Naive thymus-derived CD4-positive, alpha-beta T cell (primary cell): ENCODE measurements around the gene ABCB9. TPM values are rescaled to one million over a fixed set of nuclear protein-coding genes. Genes with fewer than 3 reads are reported as not detected.

Experiments
- ATAC-seq: fragments of 150-1000 bp; cut with Tn5 transposase; 2 replicates; pipeline ENCODE4 v1.10.0; 2021; ENCODE audit warnings: mild to moderate bottlenecking, moderate library complexity
- CTCF ChIA-PET: fragments of 350-600 bp; sonication (Branson Sonifier 250); formaldehyde crosslinking; loops from one replicate; lab custom pipeline; 2021; ENCODE audit warnings: antibody characterized with exemption; lab: Charles Lee
- POLR2A ChIA-PET: fragments of 350-600 bp; sonication (Branson Sonifier 250); formaldehyde crosslinking; loops from one replicate; lab custom pipeline; 2021; ENCODE audit warnings: antibody characterized with exemption, inconsistent platforms; lab: Charles Lee
- DNase-seq, 9 donors: peaks; one replicate each; pipeline versions ENCODE4 v3.0.0 to v3.0.0-alpha.2; 2020 to 2022; ENCODE audit warnings: mixed read lengths in 1 of 9
- H3K27ac ChIP-seq: one replicate; pipeline ENCODE4 v1.7.0; 2013; ENCODE audit warnings: mild to moderate bottlenecking, low read depth, low read length, moderate library complexity
- H3K27me3 ChIP-seq, 2 donors: one replicate each; pipeline ENCODE4 v1.7.0; 2013; ENCODE audit warnings: low read length in 2 of 2, mild to moderate bottlenecking in 2 of 2, moderate library complexity in 2 of 2; ENCODE audit not compliant: control insufficient read depth in 2 of 2, insufficient read depth in 2 of 2
- H3K36me3 ChIP-seq, 3 experiments: 1 replicate in 2 of 3; 2 replicates in 1 of 3; pipeline ENCODE4 v1.7.0; 2013; ENCODE audit warnings: low read length in 3 of 3, mild to moderate bottlenecking in 3 of 3, moderate library complexity in 1 of 3; ENCODE audit not compliant: insufficient read depth in 3 of 3, control insufficient read depth in 2 of 3
- H3K4me1 ChIP-seq, 2 donors: one replicate each; pipeline ENCODE4 v1.7.0; 2013; ENCODE audit warnings: low read length in 2 of 2, mild to moderate bottlenecking in 2 of 2, moderate library complexity in 1 of 2; ENCODE audit not compliant: control insufficient read depth in 2 of 2, insufficient read depth in 2 of 2
- H3K4me3 ChIP-seq: 2 replicates; pipeline ENCODE4 v1.7.0; 2013; ENCODE audit warnings: mild to moderate bottlenecking, low read length
- H3K9me3 ChIP-seq, 3 experiments: 1 replicate in 2 of 3; 2 replicates in 1 of 3; pipeline ENCODE4 v1.7.0; 2013; ENCODE audit warnings: low read length in 3 of 3; ENCODE audit not compliant: control insufficient read depth in 2 of 3
- H3K27ac Mint-ChIP-seq, 9 donors: one replicate each; pipeline ENCODE4 v1.8.0; 2020 to 2022; ENCODE audit warnings: mixed read lengths in 9 of 9, mild to moderate bottlenecking in 8 of 9, moderate library complexity in 5 of 9, inconsistent platforms in 2 of 9
- H3K27me3 Mint-ChIP-seq, 5 donors: one replicate each; pipeline ENCODE4 v1.8.0; 2021 to 2022; ENCODE audit warnings: mixed read lengths in 5 of 5, mild to moderate bottlenecking in 1 of 5
- H3K36me3 Mint-ChIP-seq, 5 donors: one replicate each; pipeline ENCODE4 v1.8.0; 2020 to 2022; ENCODE audit warnings: mixed read lengths in 5 of 5, mild to moderate bottlenecking in 3 of 5, inconsistent platforms in 1 of 5
- H3K4me1 Mint-ChIP-seq, 7 donors: one replicate each; pipeline ENCODE4 v1.8.0; 2020 to 2022; ENCODE audit warnings: mixed read lengths in 7 of 7, mild to moderate bottlenecking in 3 of 7, inconsistent platforms in 1 of 7
- H3K4me3 Mint-ChIP-seq, 10 donors: one replicate each; pipeline ENCODE4 v1.8.0; 2020 to 2022; ENCODE audit warnings: mild to moderate bottlenecking in 10 of 10, mixed read lengths in 10 of 10, moderate library complexity in 6 of 10, inconsistent platforms in 2 of 10
- H3K9me3 Mint-ChIP-seq, 11 donors: one replicate each; pipeline ENCODE4 v1.8.0; 2020 to 2022; ENCODE audit warnings: mixed read lengths in 11 of 11, mild to moderate bottlenecking in 4 of 11, inconsistent platforms in 1 of 11, moderate library complexity in 1 of 11
- intact Hi-C, 2 donors: fragments of 100-400 bp; cut with micrococcal nuclease; formaldehyde crosslinking; loops; one replicate each; pipeline ENCODE4 v1.15.1; 2023
- polyA plus RNA-seq, 2 donors: library from polyadenylated mRNA; unstranded; fragments of 300-500 nt; fragmentation: Illumina TruSeq; gene quantifications; one replicate each; pipeline ENCODE4 v1.2.3, GENCODE V29; 2021
- total RNA-seq, 6 experiments: library from RNA in 5 of 6; stranded (reverse) in 5 of 6; gene quantifications; 1 replicate in 5 of 6; 2 replicates in 1 of 6; pipeline ENCODE4 v1.2.3 and lab custom pipeline; 2021 to 2026

ABCB9 gene
- total and polyA plus RNA-seq, 7 experiments from 2014 or later: 0.74 to 8.9 (median 6.9) TPM

DNA sequence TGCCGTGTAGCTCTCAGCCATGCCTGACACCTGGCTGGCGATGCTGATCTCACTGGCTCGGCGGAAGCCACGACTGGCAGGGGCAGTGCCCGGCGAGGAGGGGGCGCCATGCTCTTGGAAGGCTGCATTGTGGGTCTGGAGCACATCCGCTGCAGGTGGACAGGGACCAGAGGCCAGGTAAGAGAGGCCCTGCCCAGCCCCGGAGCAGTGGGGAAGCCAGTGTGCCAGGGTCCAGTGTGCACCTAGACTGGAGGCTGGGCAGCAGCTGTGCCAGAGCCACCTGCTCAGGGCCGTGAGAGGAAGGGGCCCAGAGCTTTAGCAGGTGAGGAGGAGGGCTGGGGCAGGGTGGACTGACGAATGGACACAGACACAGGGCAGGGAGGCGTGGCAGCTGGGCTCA lies 24.3 kb upstream of the ABCB9 start:
- no peaks in the 10 kb centered on the region for H3K9me3 Mint-ChIP-seq

DNA sequence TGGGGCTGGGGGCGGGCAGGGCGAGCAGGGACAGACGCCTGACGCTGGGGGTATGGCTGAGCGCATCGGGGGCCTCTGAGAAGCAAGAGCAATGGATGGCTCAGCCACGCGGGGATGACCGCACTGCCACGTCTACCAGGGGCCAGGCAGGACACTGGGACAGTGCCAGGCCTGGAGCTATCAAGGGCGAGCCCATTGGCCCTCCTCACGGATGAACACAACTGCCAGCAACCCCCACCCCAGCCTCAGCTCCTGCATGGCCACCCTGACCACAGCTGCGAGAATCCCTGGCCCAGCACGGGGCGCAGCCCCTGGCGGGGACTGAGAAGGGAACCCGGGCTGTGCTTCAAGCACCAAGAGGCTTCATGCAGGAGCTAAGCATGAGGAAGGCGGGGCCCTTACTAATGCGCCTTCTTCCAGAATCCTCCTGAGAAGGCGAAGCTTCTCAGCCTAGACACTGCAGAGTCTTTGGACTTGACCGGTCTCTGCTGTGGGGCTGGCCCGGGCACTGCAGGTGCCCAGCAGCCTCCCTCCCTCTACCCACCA lies 23.7 kb upstream of the ABCB9 start:
- Mint-ChIP-seq H3K9me3 (no peaks in the 10 kb centered on the region), H3K36me3 (peaks cover 0 to 9% (median 3%) of the 10 kb centered on the region in 5 donors), H3K4me1 (peaks cover 0 to 5% (median 2%) of the 10 kb centered on the region in 7 donors), H3K4me3 (no peak overlapping the region), H3K27me3 (no peaks in the 10 kb centered on the region), H3K27ac (no peak overlapping the region)
- ChIA-PET CTCF (no interaction called here), POLR2A (interaction anchor here (0.6 to 0.9 kb wide), 2 partner anchors 243 to 1521 kb away, joined by 3 read pairs; partner anchors contain the start of genes MPHOSPH9 and MTRFR)
- no peak for ATAC-seq
- H3K4me1 ChIP-seq: no peaks in the 10 kb centered on the region
- H3K4me3 ChIP-seq: no peak overlapping the region
- H3K27me3 ChIP-seq: no peaks in the 10 kb centered on the region
- H3K36me3 ChIP-seq: peaks cover 0 to 88% (median 11%) of the 10 kb centered on the region in 3 experiments
- intact Hi-C loops: no loop called here
- no peak for DNase-seq
- no peak overlapping the region for H3K27ac ChIP-seq
- H3K9me3 ChIP-seq: no peaks in the 10 kb centered on the region

More for the DNA sequence above, 24.3 kb upstream of the ABCB9 start:
- H3K4me3 Mint-ChIP-seq: no peak overlapping the region
- intact Hi-C loops: no loop called here
- no peak overlapping the region for H3K4me3 ChIP-seq
- no peaks in the 10 kb centered on the region for H3K27me3 ChIP-seq
- peaks cover 0 to 88% (median 11%) of the 10 kb centered on the region in 3 experiments for H3K36me3 ChIP-seq
- H3K4me1 Mint-ChIP-seq: no peaks in the 10 kb centered on the region
- DNase-seq (no peak), ATAC-seq (no peak)
- ChIA-PET POLR2A (interaction anchor here (0.6 to 0.7 kb wide), 3 partner anchors 16 to 1980 kb away, joined by 3 read pairs; no protein-coding TSS in a partner anchor), CTCF (no interaction called here)
- peaks cover 0 to 8% (median 0%) of the 10 kb centered on the region in 5 donors for H3K36me3 Mint-ChIP-seq
- no peaks in the 10 kb centered on the region for H3K27me3 Mint-ChIP-seq
- H3K27ac ChIP-seq: no peak overlapping the region
- H3K4me1 ChIP-seq: no peaks in the 10 kb centered on the region
- no peaks in the 10 kb centered on the region for H3K9me3 ChIP-seq
- peak overlapping the region in 1 of 9 donors; percentile 62 for H3K27ac Mint-ChIP-seq

DNA sequence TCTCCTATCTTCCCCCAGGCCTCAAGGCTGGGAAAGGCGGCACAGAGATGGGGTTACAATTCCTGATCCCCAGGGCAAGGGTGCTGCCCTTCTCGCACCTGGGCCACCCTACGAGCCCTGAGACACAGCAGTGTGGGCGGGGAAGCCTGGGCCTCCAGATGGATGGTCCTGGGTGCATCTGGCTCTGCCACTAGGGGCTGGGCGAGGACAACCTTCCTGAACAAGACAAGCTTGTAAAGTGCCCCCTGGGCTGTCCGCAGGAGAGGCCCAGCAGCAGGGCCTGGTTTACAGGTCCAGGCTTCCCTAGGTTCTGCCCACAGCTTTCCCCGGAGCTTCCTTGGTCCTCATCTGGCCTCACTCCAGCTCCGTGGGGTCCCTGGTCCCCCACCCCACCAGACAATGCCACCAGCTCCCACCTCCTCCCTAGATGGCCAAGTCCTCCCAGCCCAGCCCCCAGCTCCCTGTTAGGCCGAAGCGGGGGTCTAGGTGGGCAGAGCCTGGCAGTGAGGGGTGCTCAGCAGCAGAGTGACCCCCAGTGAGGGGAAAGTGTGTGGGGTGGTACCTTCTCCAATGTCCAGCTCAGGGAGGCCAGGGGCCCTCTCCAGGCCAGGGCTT lies 23.1 kb upstream of the ABCB9 start:
- Histone ChIP-seq H3K27ac (no peak overlapping the region), H3K4me3 (no peak overlapping the region), H3K27me3 (no peaks in the 10 kb centered on the region), H3K4me1 (no peaks in the 10 kb centered on the region), H3K9me3 (no peaks in the 10 kb centered on the region), H3K36me3 (peaks cover 0 to 88% (median 11%) of the 10 kb centered on the region in 3 experiments)
- no peak for DNase-seq
- intact Hi-C loops: no loop called here
- Mint-ChIP-seq H3K27me3 (no peaks in the 10 kb centered on the region), H3K4me1 (peaks cover 3 to 11% (median 8%) of the 10 kb centered on the region in 7 donors), H3K4me3 (no peak overlapping the region), H3K9me3 (no peaks in the 10 kb centered on the region), H3K36me3 (peaks cover 0 to 11% (median 5%) of the 10 kb centered on the region in 5 donors), H3K27ac (no peak overlapping the region)
- ChIA-PET CTCF (no interaction called here), POLR2A (interaction anchor here (0.9 kb wide), 1 partner anchor 244 kb away, joined by 3 read pairs; the partner anchor contains the start of genes MPHOSPH9 and MTRFR)
- no peak for ATAC-seq

DNA sequence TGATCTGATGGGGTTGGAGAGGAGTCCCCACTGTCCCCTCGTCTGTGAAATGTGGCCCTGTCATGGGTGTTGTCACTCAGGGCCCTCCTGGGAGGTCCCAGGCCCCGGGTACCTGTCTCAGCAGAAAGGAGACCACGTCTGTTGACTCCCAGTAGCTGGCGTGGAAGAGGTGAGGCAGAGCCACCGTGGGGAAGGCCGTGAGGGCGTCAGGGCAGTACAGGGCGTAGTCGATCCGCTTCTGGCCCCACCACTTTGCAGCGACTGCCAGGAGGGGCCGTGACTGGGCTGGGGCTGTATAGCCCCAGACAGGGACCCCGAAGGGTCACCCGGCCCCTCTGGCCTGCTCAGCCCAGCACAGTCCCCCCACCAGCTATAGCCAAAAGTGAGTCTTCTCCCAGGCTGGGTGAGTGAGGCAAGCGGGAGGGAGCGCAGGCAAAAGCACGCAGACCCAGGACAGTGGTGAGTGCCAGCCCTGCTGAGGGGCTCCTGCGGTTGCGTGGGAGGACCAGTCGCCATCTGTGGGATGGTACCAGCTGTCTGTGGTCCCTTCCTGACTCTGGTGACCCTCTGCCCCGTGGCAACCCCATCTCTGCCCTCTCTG lies 22.4 kb upstream of the ABCB9 start:
- CTCF ChIA-PET: no interaction called here
- POLR2A ChIA-PET: no interaction called here

DNA sequence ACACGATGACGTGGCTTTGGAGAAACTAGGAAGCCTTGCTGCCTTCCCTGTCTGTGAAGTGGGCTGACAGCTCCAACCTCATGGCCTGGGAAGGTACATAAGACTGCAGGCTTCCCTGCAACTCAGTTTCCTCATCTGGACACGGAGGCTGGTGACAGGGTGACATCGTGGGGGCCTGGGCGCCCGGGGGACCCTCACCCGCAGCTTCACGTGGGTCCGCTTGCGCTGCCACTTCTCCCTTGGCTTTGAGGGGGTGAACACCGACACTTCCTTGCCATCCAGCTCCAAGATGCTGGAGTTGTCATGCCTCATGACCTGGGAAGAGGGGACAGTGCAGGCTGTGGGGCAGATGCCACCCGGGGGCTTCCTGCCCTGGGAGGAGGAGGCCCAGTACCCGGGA lies 21.8 kb upstream of the ABCB9 start:
- no peak for ATAC-seq
- intact Hi-C loops: no loop called here
- H3K27ac ChIP-seq: no peak overlapping the region
- no peaks in the 10 kb centered on the region for H3K9me3 ChIP-seq
- POLR2A ChIA-PET: no interaction called here
- no peak for DNase-seq
- Mint-ChIP-seq H3K9me3 (no peaks in the 10 kb centered on the region), H3K27me3 (no peaks in the 10 kb centered on the region), H3K36me3 (peaks cover 0 to 7% (median 6%) of the 10 kb centered on the region in 5 donors), H3K4me3 (no peak overlapping the region), H3K4me1 (peaks cover 13 to 23% (median 20%) of the 10 kb centered on the region in 7 donors), H3K27ac (peak overlapping the region in 1 of 9 donors; percentile 28)
- CTCF ChIA-PET: no interaction called here
- no peak overlapping the region for H3K4me3 ChIP-seq
- peaks cover 0 to 86% (median 13%) of the 10 kb centered on the region in 3 experiments for H3K36me3 ChIP-seq
- no peaks in the 10 kb centered on the region for H3K27me3 ChIP-seq
- H3K4me1 ChIP-seq: peaks cover 0 to 5% of the 10 kb centered on the region in 2 donors

More for the DNA sequence above, 22.4 kb upstream of the ABCB9 start:
- H3K27ac Mint-ChIP-seq: peak overlapping the region in 1 of 9 donors; percentile 43
- H3K27me3 ChIP-seq: no peaks in the 10 kb centered on the region
- H3K27me3 Mint-ChIP-seq: no peaks in the 10 kb centered on the region
- peaks cover 0 to 91% (median 11%) of the 10 kb centered on the region in 3 experiments for H3K36me3 ChIP-seq
- no peak overlapping the region for H3K27ac ChIP-seq
- H3K9me3 ChIP-seq: no peaks in the 10 kb centered on the region
- intact Hi-C loops: no loop called here
- H3K4me1 ChIP-seq: no peaks in the 10 kb centered on the region
- no peaks in the 10 kb centered on the region for H3K9me3 Mint-ChIP-seq
- H3K4me3 Mint-ChIP-seq: no peak overlapping the region
- H3K4me3 ChIP-seq: no peak overlapping the region
- H3K36me3 Mint-ChIP-seq: peaks cover 0 to 11% (median 5%) of the 10 kb centered on the region in 5 donors
- H3K4me1 Mint-ChIP-seq: peaks cover 8 to 16% (median 13%) of the 10 kb centered on the region in 7 donors
- DNase-seq (no peak), ATAC-seq (no peak)

DNA sequence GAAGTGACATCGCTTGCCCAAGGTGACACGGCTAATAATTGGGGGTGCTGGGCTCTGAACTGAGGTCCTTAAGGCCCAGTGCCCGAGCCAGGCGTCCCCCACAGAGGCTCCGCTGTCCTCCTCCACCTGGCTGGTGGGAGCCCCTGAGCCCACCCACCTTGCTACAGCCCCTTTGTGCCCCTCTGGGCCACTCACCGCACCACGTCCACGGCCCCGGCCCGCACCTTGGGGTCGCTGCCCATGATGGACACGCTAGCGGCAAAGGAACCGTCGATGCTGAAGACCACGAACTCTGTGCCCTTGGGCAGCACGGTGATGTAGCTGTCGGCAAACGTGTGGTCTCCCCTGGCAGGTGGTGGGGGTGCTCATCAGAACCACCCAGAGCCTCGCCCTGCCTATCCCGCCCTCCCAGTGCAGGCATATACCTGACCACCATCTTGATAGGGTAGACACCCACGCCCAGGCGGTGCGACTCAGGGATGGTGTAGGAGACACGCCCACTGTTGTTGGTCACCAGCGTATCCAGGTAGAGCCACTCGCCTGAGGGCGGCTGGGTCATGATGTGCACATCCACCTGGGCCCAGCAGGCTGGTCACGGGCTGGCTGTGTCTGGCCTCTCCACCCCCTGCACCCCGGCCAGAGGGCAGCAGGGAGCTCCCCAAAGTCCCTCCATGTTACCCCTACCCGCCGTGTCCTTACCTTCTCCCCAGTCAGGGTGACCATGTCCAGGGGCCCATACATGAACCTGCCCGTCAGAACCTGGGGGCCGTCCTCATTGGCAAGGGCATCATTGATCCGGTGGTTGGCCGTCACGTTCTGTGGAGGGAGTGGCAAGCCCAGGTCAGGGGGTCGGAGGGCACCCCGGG lies 21.1 kb upstream of the ABCB9 start:
- Mint-ChIP-seq H3K27ac (peak overlapping the region in 1 of 9 donors; percentile 28), H3K9me3 (peaks cover 0 to under 1% (median 0%) of the 10 kb centered on the region in 11 donors), H3K4me1 (peaks cover 19 to 30% (median 26%) of the 10 kb centered on the region in 7 donors), H3K27me3 (no peaks in the 10 kb centered on the region), H3K4me3 (no peak overlapping the region), H3K36me3 (peaks cover 0 to 7% (median 6%) of the 10 kb centered on the region in 5 donors)
- Histone ChIP-seq H3K4me1 (peaks cover 5 to 12% of the 10 kb centered on the region in 2 donors), H3K9me3 (no peaks in the 10 kb centered on the region), H3K27ac (no peak overlapping the region), H3K36me3 (peaks cover 0 to 83% (median 13%) of the 10 kb centered on the region in 3 experiments), H3K27me3 (no peaks in the 10 kb centered on the region), H3K4me3 (no peak overlapping the region)
- POLR2A ChIA-PET: no interaction called here
- DNase-seq (no peak), ATAC-seq (no peak)
- CTCF ChIA-PET: no interaction called here
- intact Hi-C loops: no loop called here
